Measurements from ENCODE around the gene VEGFC. TPM values are rescaled to one million over a fixed set of nuclear protein-coding genes. Genes with fewer than 3 reads are reported as not detected.

VEGFC gene
- total RNA-seq, 2 donors from 2014 or later: 1.3 to 3.6 TPM

- WGBS, 2 donors: 36 to 42% methylated on average over 2 of the region's 2 CpGs
- Histone ChIP-seq H3K36me3 (replicated peaks in 1 of 2; ENCODE audit: insufficient read depth in 1 of 2, low read depth in 2 of 2) (no peaks in the 10 kb centered on the region), H3K4me3 (no peak overlapping the region), H3K27ac (no peak overlapping the region), H3K27me3 (no peaks in the 10 kb centered on the region), H3K4me1 (no peaks in the 10 kb centered on the region), H3K9me3 (no peaks in the 10 kb centered on the region)
- DNase-seq (no peak), ATAC-seq (no peak)
- no peak for TF ChIP-seq POLR2A (IDR thresholded peaks at IDR 0.05)
- TF ChIP-seq CTCF (IDR thresholded peaks at IDR 0.05): no peak
- intact Hi-C loops (cut with DNase I): no loop called here
These were observed 75.5 kb downstream of the VEGFC start for GRCh38 chr4:176717237-176717636.

- TF ChIP-seq POLR2A (IDR thresholded peaks at IDR 0.05) (no peak), CTCF (IDR thresholded peaks at IDR 0.05) (no peak)
- Histone ChIP-seq H3K27ac (no peak overlapping the region), H3K9me3 (no peaks in the 10 kb centered on the region), H3K36me3 (replicated peaks in 1 of 2; ENCODE audit: insufficient read depth in 1 of 2, low read depth in 2 of 2) (no peaks in the 10 kb centered on the region), H3K4me1 (no peaks in the 10 kb centered on the region), H3K4me3 (no peak overlapping the region), H3K27me3 (no peaks in the 10 kb centered on the region)
- no peak for ATAC-seq
- 52 to 63% methylated on average over 5 of the region's 5 CpGs for WGBS, 2 donors
- DNase-seq: no peak
- intact Hi-C loops (cut with DNase I): no loop called here
These were observed 83.3 kb downstream of the VEGFC start for GRCh38 chr4:176709417-176709816.

- TF ChIP-seq POLR2A (IDR thresholded peaks at IDR 0.05): no peak
- no peak for TF ChIP-seq CTCF (IDR thresholded peaks at IDR 0.05)
- no peak overlapping the region for H3K4me3 ChIP-seq
- no peak overlapping the region for H3K27ac ChIP-seq
- H3K9me3 ChIP-seq: no peaks in the 10 kb centered on the region
- DNase-seq (no peak), ATAC-seq (no peak)
- no peaks in the 10 kb centered on the region for H3K4me1 ChIP-seq
- H3K27me3 ChIP-seq: no peaks in the 10 kb centered on the region
- intact Hi-C loops (cut with DNase I): no loop called here
- H3K36me3 ChIP-seq (replicated peaks in 1 of 2; ENCODE audit: insufficient read depth in 1 of 2, low read depth in 2 of 2): no peaks in the 10 kb centered on the region
These were observed 83.9 kb downstream of the VEGFC start for GRCh38 chr4:176708771-176709311.

- H3K4me1 ChIP-seq: no peaks in the 10 kb centered on the region
These were observed 102.0 kb downstream of the VEGFC start for GRCh38 chr4:176690716-176691115.

More at GRCh38 chr4:176690716-176691115, 102.0 kb downstream of the VEGFC start:
- Histone ChIP-seq H3K9me3 (no peaks in the 10 kb centered on the region), H3K4me3 (no peak overlapping the region), H3K27me3 (no peaks in the 10 kb centered on the region), H3K27ac (no peak overlapping the region), H3K36me3 (replicated peaks in 1 of 2; ENCODE audit: insufficient read depth in 1 of 2, low read depth in 2 of 2) (no peaks in the 10 kb centered on the region)
- TF ChIP-seq POLR2A (IDR thresholded peaks at IDR 0.05) (no peak), CTCF (IDR thresholded peaks at IDR 0.05) (no peak)
- intact Hi-C loops (cut with DNase I): no loop called here
- WGBS, 2 donors: 74 to 76% methylated on average over 5 of the region's 5 CpGs
- DNase-seq (no peak), ATAC-seq (no peak)
